ENCODE results near the gene METTL3.

The METTL3 gene

DNA sequence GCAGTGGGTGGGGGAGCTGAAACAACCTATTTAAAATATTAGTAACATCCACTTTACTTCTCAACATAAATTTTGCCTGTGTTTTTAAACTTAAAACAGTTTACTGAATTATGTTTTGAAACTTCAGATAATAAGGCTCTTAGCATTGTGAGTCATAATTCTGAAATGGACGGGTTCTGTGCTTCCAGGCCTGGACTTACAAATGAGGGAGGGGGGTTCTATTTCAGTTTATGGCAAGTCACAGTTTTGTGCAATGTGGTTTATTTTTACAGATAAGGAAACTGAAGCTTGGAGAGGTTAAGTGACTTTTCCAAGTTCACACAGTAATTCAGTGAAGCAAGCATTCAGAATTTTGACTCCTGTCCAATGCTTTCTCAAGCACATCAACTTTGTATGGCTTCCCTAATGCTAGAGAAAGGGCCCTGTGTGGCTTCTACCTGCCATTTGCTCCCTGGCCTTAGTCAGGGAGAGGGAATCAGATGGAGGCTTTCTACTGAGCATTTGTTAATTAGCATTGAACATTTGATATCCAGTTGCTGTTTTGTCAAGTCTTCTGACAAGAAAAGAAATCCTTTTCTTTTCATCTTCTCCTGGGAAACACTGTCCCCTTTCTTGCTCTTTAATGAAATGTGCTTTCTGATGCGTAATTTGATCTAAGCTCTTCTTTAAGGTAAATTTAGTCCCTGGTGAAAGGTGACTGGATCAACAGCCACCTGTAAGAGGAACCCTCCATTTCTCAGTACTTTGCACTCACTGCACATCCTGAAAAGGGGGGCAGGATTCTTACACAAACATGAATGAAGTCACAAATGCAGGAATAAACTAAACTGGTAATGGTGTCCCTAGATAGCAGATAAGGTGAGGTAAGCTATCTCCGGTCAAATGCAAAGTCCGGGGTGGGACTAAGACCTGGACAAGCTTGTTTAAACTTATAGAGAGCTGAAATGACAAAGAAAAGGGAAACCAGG is 17.5 kb upstream of the METTL3 start:
- TF ChIP-seq CTCF (IDR thresholded peaks at IDR 0.05; ENCODE audit: low read depth, low read length, missing control alignments), result no peak
- Histone ChIP-seq H3K36me3 (replicated peaks) (no peaks in the 10 kb centered on the region), H3K27me3 (replicated peaks) (peaks cover 4% of the 10 kb centered on the region), H3K27ac (no peak overlapping the region), H3K4me3 (ENCODE audit: low read depth, low read length) (no peak overlapping the region)
- DNase-seq, result peak; percentile 35
- in situ Hi-C loops (cut with HindIII; ENCODE audit: low pct_ligation_motif_present, low sequenced_read_pairs), result no loop called here

- in situ Hi-C loops (cut with HindIII; ENCODE audit: low pct_ligation_motif_present, low sequenced_read_pairs), result no loop called here
- Histone ChIP-seq H3K27me3 (replicated peaks) (no peaks in the 10 kb centered on the region), H3K27ac (no peak overlapping the region), H3K4me3 (ENCODE audit: low read depth, low read length) (no peak overlapping the region), H3K36me3 (replicated peaks) (no peaks in the 10 kb centered on the region)
- TF ChIP-seq CTCF (IDR thresholded peaks at IDR 0.05; ENCODE audit: low read depth, low read length, missing control alignments), result no peak
- DNase-seq, result no peak
Observed at GRCh38 chr14:21527318-21527679, 16.2 kb upstream of the METTL3 start.

DNA sequence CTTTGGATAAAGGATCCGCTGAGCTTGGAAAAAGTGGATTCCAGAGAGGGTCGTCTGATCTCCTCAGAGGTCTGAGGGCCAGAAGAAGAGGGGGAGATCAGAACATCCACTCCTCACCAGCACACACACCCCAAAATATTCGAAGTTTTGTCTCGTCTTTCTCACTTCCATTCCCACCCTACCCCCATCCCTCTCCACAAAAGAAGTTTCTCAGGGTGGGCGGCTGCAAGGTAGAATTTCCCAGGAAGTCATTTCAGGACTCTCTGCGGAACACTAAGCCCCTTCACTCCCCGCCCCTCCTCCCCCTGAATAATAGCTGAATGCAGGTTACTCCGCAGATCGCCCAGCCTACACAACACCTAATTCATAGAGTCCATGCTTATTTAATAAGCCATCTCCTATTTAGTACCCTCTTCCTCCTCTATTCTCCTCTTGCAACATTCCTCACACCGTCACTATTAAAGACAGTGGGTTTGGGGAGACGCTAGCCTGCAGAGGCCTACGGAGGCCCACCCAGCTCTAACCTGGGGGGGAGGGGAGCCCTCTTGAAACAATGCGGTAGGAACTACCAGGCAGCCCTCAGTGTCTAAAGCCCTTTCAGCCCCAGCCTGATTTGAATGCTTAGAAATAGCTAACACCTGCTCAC is 15.7 kb upstream of the METTL3 start:
- TF ChIP-seq CTCF (IDR thresholded peaks at IDR 0.05; ENCODE audit: low read depth, low read length, missing control alignments), result no peak
- in situ Hi-C loops (cut with HindIII; ENCODE audit: low pct_ligation_motif_present, low sequenced_read_pairs), result no loop called here
- Histone ChIP-seq H3K27me3 (replicated peaks) (no peaks in the 10 kb centered on the region), H3K36me3 (replicated peaks) (no peaks in the 10 kb centered on the region), H3K27ac (no peak overlapping the region), H3K4me3 (ENCODE audit: low read depth, low read length) (peak overlapping the region; percentile 69)
- DNase-seq, result no peak

- no peak within 1 kb of the TSS for H3K27ac ChIP-seq
- in situ Hi-C loops (cut with HindIII; ENCODE audit: low pct_ligation_motif_present, low sequenced_read_pairs), result no loop called here
- H3K36me3 ChIP-seq (replicated peaks), result no peaks in the 10 kb centered on the region
- TF ChIP-seq CTCF (IDR thresholded peaks at IDR 0.05; ENCODE audit: low read depth, low read length, missing control alignments), result no peak
- DNase-seq, result peak; percentile 45
- no peaks in the 10 kb centered on the region for H3K27me3 ChIP-seq (replicated peaks)
- peak within 1 kb of the TSS; percentile 69 for H3K4me3 ChIP-seq (ENCODE audit: low read depth, low read length)
Observed at GRCh38 chr14:21525962-21526671, 15.0 kb upstream of the METTL3 start, which contains the start of gene SALL2. Gene SALL2, minus strand, starts transcription at chr14:21526346. Its CDS starts 219 bp downstream, at chr14:21526127.

GRCh38 chr14:21525571-21525961 is 14.4 kb upstream of the METTL3 start:
- Histone ChIP-seq H3K36me3 (replicated peaks) (no peaks in the 10 kb centered on the region), H3K4me3 (ENCODE audit: low read depth, low read length) (peak overlapping the region; percentile 69), H3K27ac (no peak overlapping the region), H3K27me3 (replicated peaks) (no peaks in the 10 kb centered on the region)
- TF ChIP-seq CTCF (IDR thresholded peaks at IDR 0.05; ENCODE audit: low read depth, low read length, missing control alignments), result no peak
- in situ Hi-C loops (cut with HindIII; ENCODE audit: low pct_ligation_motif_present, low sequenced_read_pairs), result no loop called here
- peak; percentile 27 for DNase-seq
